HS-27A (cell line): ENCODE data around the gene SSBP3.
"Not testable (repeated sequence)": the region's sequence is repeated elsewhere in the genome, so short reads cannot be mapped to it uniquely, and the experiment has no call there.

Experiments
- DNase-seq: peaks from one replicate; pipeline ENCODE4 v3.0.0-alpha.2; 2012; ENCODE audit warnings: low read depth, missing footprints

The SSBP3 gene

GRCh38 chr1:54391450-54392209 lies 14.6 kb downstream of the SSBP3 start:
- no peak for DNase-seq

DNA sequence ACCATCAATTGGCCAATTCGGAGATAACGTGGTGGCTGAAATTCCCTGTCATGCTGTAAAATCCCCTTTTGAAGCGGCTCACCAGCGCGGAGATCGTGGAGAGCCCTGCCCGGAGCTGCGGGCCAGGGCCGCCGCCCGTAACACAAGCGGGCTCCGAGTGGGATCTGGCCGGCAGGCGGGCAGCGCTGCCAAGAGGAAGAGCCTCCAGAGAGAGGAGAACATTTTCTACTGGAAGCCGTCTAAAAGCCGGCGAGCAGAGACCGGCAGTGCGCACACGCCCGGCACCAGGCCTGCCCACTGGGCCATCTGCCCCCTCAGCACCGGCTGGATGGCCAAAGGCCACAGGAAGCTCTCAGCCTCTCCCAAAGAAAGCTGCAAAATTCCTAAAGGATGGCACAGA lies 15.5 kb downstream of the SSBP3 start:
- no peak for DNase-seq

DNA sequence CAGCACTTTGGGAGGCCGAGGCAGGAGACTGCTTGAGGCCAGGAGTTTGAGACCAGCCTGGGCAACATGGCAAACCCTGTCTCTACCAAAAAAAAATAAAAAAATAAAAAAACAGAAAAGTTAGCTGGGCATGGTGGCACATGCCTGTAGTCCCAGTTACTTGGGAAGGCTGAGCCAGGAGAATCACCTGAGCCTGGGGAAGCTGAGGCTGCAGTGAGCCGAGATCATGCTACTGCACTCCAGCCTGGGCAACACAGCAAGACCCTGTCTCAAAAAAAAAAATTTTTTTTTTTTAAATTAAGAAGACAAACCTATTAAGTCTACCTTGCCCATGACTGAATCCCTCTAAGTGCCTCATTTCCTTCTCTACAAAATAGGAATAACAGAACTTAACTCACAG lies 16.6 kb downstream of the SSBP3 start:
- DNase-seq, result not testable (repeated sequence)

DNA sequence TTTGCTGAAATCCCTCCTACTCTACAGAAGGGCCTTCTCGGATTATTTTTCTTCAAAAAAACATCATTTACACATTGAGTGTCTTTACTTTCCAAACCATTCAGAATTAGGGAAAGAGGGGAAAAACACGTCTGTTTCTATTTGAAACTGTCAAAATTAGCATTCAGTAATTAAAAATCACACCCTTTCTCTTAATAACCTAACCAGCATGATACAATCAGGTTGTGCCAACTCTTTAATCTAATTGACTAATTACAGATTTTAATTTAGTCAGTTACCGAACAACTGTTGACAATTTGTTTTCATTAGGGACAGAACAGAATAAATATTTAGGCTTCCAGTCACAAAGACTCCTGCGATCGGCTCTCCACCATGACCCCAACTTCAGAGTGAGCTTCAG lies 18.8 kb downstream of the SSBP3 start:
- no peak for DNase-seq

- DNase-seq, result no peak
Measured at GRCh38 chr1:54385727-54386022, 20.5 kb downstream of the SSBP3 start.

DNA sequence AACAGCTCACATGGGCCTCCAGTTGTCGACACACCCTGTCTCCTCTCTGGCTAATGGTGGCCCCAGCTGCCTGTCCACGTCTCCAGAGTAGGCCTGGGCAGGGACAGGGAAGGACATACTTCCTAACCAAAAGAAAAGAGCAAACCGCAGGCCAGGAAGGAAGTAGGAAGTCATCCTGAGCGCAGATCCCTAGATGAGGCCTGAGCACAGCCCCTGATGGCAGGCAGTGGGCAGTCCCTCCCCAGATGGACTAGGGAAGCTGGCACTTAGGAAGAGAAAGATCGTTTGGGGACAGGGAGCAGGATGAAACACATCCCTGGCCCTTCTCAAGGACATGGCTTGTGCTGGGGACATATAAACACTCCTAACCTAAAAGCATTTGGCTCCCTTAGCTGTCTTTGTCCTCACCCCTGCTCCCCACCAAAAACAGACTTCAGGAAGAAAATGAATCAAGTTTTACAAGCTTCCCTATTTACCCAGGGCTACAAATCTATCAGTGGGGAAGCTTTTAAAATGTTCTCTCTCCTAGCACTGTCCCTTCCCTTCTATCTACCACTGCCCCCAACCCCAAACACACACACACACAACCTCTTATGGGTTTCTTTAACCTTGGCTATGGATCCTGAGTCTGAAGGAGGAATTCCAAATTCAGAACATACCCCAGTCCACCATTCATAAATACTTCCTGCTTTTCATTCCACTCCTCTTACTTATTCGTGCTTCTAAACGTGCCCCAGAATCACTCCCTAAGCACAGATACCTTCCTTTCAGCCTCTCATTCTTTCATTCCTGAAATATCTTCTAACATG lies 21.1 kb downstream of the SSBP3 start:
- DNase-seq, result no peak

- DNase-seq, result no peak
Measured at GRCh38 chr1:54384471-54384870, 21.7 kb downstream of the SSBP3 start.

GRCh38 chr1:54381524-54381923 lies 24.7 kb downstream of the SSBP3 start:
- no peak for DNase-seq

DNA sequence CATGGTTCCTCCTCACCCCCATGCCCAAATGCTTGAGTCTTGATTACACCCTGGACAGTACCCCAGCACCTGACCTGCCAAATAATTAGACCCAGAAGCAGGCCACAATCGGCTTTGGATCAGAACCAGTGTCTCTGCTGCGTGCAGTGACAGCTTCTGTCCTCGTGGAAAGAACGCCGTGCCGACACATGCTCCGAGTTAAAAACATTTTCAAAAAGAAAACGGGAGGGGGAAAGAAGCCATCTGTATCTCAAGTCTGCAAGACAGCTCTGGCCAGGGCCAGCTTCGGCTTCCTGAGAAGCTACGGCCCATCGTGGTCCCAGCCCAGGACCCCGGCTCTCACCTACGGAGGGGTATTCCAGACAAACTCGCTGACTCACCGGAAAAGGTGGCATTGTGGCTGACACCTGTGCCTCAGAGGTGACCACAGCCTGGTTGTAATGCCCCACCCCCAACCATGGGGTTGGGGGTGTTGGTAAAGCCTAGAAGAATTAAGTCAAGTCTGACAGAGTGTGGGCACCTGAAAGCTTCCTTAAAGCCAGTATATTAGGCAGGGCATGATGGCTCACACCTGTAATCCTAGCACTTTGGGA lies 25.8 kb downstream of the SSBP3 start:
- no peak for DNase-seq

GRCh38 chr1:54379555-54380289 lies 26.5 kb downstream of the SSBP3 start:
- DNase-seq, result no peak

DNA sequence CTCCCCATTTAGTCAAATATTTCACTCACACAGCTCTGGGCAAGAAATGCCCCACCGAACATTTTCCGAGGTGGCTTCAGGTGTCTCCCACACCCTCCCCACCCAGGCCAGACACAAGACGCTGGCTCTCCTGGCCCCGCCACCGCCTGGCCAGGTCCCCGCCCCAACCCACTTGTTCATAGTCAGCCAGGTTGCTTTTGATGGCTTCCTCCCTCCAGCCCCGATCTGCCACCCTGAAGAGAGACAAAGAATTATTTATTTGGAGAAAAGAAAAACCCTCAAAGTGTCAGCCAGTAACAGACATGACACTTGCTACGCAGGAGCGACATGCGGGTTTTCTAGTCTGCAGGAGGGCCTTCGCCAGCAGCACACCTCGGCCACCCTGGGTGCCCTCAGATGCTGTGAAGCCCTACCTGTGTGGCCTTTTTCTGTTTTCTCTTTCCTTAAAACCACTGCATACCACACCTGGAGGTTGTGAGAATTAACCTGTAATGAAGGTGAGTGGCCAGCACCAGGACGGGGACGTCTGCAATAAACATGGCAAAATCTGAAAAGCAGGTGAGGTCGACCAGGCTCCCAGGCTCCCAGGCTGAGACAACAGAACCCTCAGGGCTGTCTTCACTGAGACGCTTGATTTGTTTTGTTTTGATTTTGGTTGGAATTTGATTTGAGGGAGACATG lies 27.2 kb downstream of the SSBP3 start:
- DNase-seq, result no peak

DNA sequence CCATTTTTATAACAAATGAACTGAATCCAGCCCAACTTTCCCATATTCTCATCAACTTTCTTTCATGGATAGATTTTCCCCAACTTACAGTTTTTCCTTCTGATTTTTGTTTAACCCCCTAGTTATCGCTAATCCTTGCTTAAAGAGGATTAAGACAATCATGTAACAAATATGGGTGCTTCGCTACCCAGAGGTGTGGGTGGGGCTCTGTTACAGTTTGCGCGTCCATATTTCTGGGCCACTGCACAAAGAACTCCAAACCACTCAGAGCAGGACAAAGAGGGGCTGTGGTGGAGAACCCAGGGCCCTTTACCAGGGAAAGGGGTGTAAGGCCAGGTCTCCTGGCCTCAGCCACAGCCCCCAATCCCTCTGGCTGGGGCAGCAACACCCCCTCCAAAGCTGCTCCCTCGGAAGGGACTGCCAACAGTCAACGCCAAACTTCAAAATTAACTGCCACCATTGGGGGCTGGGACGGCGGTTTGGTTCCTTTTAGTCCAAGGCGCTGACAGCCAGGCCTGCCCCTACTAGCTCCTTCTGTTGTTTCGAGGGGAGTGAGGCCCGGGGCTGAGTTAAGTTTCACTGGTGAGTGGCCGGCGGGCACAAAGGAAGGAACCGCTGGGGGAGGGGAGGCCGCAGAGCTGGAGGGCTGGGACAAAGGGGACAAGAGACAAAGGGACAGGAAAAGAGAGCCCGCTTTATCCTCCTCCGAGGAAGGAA lies 27.9 kb downstream of the SSBP3 start:
- DNase-seq, result no peak

DNA sequence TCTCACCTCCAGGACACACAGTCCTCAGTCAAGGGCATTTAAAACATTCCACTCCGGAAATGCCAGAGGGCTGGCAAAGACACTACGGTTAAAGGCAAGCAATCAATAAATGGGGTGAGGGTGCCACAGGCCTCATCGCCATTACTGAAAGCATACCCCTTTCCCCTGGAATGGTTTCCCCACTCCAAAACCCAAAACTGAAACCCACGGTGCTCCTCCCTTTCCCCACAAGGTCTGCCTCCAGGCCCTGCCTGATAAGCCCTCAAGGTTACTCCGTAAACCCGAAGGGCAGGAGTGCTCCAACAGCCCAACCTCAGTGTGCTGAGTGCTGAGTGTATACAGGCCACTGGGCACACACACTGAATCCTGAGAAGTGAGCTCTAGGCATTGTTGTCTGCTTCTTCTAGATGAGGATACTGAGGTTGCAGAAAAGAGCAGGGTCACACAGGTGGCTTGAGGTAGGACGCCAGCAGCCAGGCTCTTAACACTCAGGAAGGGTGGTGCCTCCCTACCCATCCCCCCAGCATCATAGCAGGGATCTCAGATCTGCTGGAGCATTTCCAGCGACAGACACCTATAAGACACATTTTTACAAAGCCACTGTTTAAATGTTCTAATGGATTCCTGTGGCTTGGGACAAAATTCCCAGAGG lies 29.0 kb downstream of the SSBP3 start:
- DNase-seq, result no peak

GRCh38 chr1:54376430-54377039 lies 29.7 kb downstream of the SSBP3 start:
- DNase-seq, result no peak

DNA sequence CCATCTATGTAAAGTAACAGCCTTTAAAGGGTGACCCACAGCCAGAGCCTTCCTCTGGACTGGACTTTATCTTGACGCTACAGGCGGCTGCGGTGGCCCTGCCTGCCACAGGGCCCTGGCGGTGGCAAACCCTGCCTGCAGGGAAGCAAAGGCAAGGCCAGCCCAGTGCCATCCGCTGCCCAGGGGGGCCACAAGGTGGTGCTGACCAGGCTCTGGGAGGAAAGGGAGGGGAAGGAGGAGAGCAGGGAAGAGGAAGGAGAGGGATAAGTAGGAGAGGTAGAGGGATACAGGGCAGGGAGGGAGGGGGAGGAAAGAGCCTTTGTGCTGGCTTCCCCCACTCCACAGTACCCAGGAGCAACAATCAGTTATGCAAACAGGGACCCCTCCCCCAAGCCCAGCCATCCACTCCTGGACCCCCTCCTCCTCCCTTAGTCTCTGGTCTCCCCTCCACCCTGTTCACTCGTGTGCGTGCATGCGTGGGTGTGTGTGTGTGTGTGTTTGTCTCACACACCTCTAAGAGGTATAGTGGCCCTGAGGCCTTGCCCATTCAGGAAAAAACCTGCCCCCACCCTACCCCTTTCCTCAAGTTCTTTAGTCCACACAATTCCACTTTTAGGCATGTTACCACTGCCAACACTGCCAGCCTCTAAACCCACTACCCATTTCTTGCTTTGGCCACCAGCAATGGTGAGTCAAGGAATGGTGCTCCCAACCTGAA lies 30.3 kb downstream of the SSBP3 start:
- DNase-seq, result no peak

- no peak for DNase-seq
Measured at GRCh38 chr1:54375298-54375697, 30.9 kb downstream of the SSBP3 start.

- DNase-seq, result no peak
Measured at GRCh38 chr1:54374766-54375165, 31.4 kb downstream of the SSBP3 start.

DNA sequence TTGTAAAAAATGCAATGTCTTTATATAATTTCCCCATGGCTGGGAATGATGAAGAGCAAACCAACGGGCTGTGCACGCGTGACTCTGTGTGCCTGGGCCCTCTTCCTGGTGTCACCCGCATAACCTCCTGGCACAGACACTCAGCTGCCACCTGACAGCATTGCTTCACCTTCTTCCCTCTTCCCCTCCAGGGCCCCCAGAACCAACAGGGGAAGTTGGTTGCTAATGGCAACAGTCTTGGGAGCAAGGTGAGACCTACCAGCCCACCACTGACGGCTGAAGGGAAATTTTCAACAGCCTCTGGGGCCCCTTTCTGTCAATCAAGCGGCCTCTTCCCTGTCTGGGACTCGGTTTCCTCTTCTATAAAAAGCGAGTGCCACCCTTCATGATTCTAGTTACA lies 33.2 kb downstream of the SSBP3 start:
- no peak for DNase-seq

DNA sequence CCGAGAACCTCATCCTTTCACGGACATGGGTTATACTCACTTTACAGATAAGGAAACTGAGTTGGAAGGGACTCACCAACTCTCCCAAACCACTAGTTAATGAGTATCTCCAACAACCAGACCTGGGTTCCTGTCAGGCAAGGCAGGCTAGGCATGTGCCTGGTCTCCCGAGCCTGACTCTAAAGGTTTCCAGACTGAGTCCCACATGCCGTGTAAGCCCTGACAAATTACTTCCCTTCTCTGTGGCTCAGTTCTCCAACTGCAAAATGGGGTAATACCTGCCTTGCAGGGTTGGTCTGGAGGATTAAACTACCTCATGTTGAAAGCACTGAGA lies 34.3 kb downstream of the SSBP3 start:
- DNase-seq, result no peak
